Psoas muscle (tissue), 8 donors: Measurements from ENCODE around the gene EIF3L. TPM values are rescaled to one million over a fixed set of nuclear protein-coding genes. Genes with fewer than 3 reads are reported as not detected.

Source experiments
- ATAC-seq, 4 donors: fragments of 200-7000 bp; cut with Tn5 transposase; one replicate each; pipeline ENCODE4 v1.9.1; 2020; ENCODE audit warnings: moderate library complexity in 3 of 4, mild to moderate bottlenecking in 2 of 4
- DNase-seq, 2 donors: peaks; one replicate each; pipeline ENCODE4 v3.0.0-alpha.2; 2020
- H3K27ac ChIP-seq: fragments of 200-600 bp; one replicate; pipeline ENCODE4 v1.8.0; 2022
- H3K27me3 ChIP-seq, 3 donors: fragments of 200-600 bp in 1 of 3; one replicate each; pipeline versions ENCODE4 v1.6.1 to v1.8.0; 2013 to 2022; ENCODE audit warnings: low read length in 2 of 3, mild to moderate bottlenecking in 2 of 3, moderate library complexity in 1 of 3; ENCODE audit not compliant: insufficient read depth in 3 of 3
- H3K36me3 ChIP-seq, 2 donors: fragments of 200-600 bp in 1 of 2; one replicate each; pipeline versions ENCODE4 v1.6.1 to v1.8.0; 2013 to 2022; ENCODE audit warnings: low read depth in 1 of 2, mild to moderate bottlenecking in 1 of 2, moderate library complexity in 1 of 2; ENCODE audit not compliant: insufficient read depth in 1 of 2
- H3K4me1 ChIP-seq: fragments of 200-600 bp; one replicate; pipeline ENCODE4 v1.8.0; 2022
- H3K4me3 ChIP-seq: fragments of 200-600 bp; one replicate; pipeline ENCODE4 v1.8.0; 2022; ENCODE audit warnings: mild to moderate bottlenecking
- H3K9me3 ChIP-seq: fragments of 200-600 bp; one replicate; pipeline ENCODE4 v1.8.0; 2022
- WGBS, 3 donors: extraction: QIAGEN DNeasy Blood & Tissue Kit; methylation state at CpG; one replicate each; pipeline versions ENCODE4 v1.1.6 to v1.1.7; 2013; 5-methylcytosine and 5-hydroxymethylcytosine counted together
- intact Hi-C, 2 donors: fragments of 100-400 bp; cut with DNase I; formaldehyde crosslinking; loops; one replicate each; pipeline versions ENCODE4 v1.11.0 to v1.14.2; 2022
- polyA plus RNA-seq, 3 donors: library from polyadenylated mRNA; stranded (reverse); fragments of 200-250 nt; gene quantifications; one replicate each; pipeline ENCODE4 v1.2.3, GENCODE V29; 2013
- total RNA-seq, 4 donors: library from RNA; stranded (reverse); fragmentation: NEBNext Ultra II Directional in 2 of 4; extraction: Animal tissue kit (Norgen Biotek cat#: 25700) in 2 of 4; gene quantifications; one replicate each; pipeline versions ENCODE4 v1.2.1 to v1.2.4, GENCODE V29; 2021 to 2023
- TF ChIP-seq, protein P1 (sequence below): fragments of 200-600 bp; IDR thresholded peaks from one replicate; pipeline ENCODE4 v1.8.0; 2022; ENCODE audit warnings: antibody characterized with exemption
- donor health status: healthy with polysubstance abuse.
- donor health status: DM: no; HTN: no; CAD: no; lungs with moderate emphysema.
- donor health status: Bipolar disorder and iron deficiency.
- donor health status: healthy.
- donor health status: DM: yes; HTN: yes; CAD: no.
- donor health status: DM: no; HTN: no; CAD: no.
- donor health status: DM: no; HTN: no; CAD: no.
- donor health status: DM: yes; HTN: yes; CAD: no.

The EIF3L gene
- total and polyA plus RNA-seq, 7 donors: 265 to 483 (median 369) TPM

DNA sequence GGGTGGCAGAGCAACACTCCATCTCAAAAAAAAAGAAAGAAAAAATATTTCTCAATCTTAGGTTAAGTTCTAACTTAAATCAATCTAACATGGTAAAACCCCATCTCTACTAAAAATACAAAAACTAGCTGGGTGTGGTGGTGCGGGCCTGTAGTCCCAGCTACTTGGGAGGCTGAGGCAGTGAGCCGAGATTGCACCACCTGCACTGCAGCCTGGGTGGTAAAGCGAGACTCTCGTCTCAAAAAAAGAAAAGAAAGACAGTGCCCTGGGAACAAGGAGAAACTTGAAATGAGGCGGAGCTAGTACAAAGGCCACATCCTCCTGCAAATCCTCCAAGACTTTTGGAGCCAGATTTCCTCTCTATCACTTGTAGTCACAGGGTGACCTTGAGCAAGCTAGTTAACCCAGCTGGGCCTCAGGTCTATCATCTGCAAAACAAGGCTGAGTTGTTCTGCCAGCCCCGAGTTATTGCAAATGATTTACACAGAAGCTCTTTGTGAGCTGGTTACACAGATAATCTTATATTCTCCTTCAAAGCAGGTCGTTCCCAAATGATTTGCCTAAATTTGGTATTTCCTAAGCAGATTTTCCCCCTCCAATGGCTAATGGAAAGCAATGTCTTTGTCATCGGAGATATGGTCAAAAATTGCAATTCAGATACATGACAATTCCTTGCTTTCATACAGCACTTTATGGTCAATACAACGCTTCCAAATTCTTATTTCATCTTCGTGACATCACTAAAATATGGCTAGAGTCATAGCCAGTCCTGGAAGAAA is 7.0 kb upstream of the EIF3L start:
- ATAC-seq: no peak
- Histone ChIP-seq H3K4me3 (peak overlapping the region; percentile 77), H3K36me3 (peaks cover 0 to 35% of the 10 kb centered on the region in 2 donors), H3K27me3 (no peaks in the 10 kb centered on the region), H3K4me1 (peaks cover 17% of the 10 kb centered on the region), H3K27ac (no peak overlapping the region), H3K9me3 (no peaks in the 10 kb centered on the region)
- TF ChIP-seq, protein P1, sequence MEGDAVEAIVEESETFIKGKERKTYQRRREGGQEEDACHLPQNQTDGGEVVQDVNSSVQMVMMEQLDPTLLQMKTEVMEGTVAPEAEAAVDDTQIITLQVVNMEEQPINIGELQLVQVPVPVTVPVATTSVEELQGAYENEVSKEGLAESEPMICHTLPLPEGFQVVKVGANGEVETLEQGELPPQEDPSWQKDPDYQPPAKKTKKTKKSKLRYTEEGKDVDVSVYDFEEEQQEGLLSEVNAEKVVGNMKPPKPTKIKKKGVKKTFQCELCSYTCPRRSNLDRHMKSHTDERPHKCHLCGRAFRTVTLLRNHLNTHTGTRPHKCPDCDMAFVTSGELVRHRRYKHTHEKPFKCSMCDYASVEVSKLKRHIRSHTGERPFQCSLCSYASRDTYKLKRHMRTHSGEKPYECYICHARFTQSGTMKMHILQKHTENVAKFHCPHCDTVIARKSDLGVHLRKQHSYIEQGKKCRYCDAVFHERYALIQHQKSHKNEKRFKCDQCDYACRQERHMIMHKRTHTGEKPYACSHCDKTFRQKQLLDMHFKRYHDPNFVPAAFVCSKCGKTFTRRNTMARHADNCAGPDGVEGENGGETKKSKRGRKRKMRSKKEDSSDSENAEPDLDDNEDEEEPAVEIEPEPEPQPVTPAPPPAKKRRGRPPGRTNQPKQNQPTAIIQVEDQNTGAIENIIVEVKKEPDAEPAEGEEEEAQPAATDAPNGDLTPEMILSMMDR: no peak
- no peak for DNase-seq
- WGBS, 3 donors: 85 to 86% (median 85%) methylated on average over 10 of the region's 10 CpGs
- intact Hi-C loops: no loop called here

DNA sequence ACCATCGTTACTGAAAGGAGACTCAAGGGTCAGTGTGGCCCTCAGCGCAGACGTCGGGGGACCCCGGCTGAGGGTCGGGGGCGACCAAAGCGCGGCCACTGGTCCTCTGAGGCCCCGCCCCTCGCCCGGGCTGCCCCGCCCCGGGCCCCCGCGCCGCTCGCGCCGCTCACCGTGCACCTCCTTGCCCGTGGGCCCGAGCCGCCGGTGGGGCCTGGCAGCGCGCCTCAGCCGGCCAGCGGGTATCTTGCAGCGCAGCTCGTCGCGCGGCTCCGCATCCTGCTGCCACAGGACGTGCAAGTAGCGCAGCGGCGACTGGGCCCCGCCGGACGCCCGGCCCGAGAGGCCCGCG is 5.5 kb upstream of the EIF3L start:
- H3K4me3 ChIP-seq: peak overlapping the region; percentile 77
- DNase-seq: peak; percentile 56 to 78
- H3K9me3 ChIP-seq: no peaks in the 10 kb centered on the region
- H3K27ac ChIP-seq: peak overlapping the region; percentile 85
- no peaks in the 10 kb centered on the region for H3K27me3 ChIP-seq
- ATAC-seq: peak; percentile 26 to 55 (median 44)
- WGBS, 3 donors: 0% methylated on average over 28 to 46 of the region's 46 CpGs
- TF ChIP-seq, protein P1: no peak
- peaks cover 0 to 20% of the 10 kb centered on the region in 2 donors for H3K36me3 ChIP-seq
- intact Hi-C loops: no loop called here
- H3K4me1 ChIP-seq: peaks cover 17% of the 10 kb centered on the region

DNA sequence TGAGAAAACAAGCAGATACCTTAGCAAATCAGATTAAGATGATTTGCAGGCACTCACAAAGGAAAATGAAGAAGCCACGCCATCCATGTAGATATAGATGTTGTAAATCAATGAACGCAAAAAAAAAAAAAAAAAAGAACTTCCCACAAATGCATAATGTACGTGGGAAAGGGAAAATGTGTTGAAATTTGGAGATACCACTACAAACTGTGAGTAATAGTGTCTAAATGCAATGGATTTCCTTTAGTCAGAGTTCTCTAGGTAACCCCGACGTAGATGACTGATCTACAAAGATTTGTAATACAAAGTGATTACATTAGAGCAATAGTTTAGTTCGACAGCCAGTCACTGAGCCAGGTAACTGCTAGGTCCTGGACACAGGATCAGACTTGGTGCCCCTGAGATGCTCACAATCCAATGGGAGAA is 4.3 kb upstream of the EIF3L start:
- 90 to 92% (median 91%) methylated on average over 6 of the region's 6 CpGs for WGBS, 3 donors
- no peak for DNase-seq
- TF ChIP-seq, protein P1: no peak

DNA sequence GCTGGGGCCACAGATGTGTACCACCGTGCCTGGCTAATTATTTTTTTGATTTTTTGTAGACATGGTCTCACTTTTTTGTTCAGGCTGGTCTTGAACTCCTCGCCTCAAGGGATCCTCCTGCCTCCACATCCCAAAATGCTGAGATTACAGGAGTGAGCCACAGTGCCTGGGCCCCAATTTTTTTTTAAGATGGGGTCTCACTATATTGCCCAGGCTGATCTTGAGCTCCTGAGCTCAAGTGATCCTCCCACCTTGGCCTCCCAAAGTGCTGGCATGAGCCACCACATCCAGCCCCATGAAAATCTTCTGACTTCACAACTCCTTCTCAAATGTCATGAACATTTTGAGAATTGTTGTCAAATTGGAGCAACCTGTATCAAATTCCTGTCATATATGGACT is 2.8 kb upstream of the EIF3L start:
- intact Hi-C loops: no loop called here
- Histone ChIP-seq H3K36me3 (peaks cover 3 to 13% of the 10 kb centered on the region in 2 donors), H3K27me3 (no peaks in the 10 kb centered on the region), H3K4me1 (peaks cover 26% of the 10 kb centered on the region), H3K9me3 (no peaks in the 10 kb centered on the region), H3K4me3 (no peak overlapping the region), H3K27ac (no peak overlapping the region)
- DNase-seq (no peak), ATAC-seq (no peak)
- TF ChIP-seq, protein P1: no peak
- 91 to 93% (median 93%) methylated on average over 2 of the region's 2 CpGs for WGBS, 3 donors

More for the DNA sequence above, 4.3 kb upstream of the EIF3L start:
- Histone ChIP-seq H3K27me3 (no peaks in the 10 kb centered on the region), H3K27ac (peak overlapping the region; percentile 85), H3K9me3 (no peaks in the 10 kb centered on the region), H3K36me3 (peaks cover 0 to 8% of the 10 kb centered on the region in 2 donors), H3K4me1 (peaks cover 18% of the 10 kb centered on the region), H3K4me3 (peak overlapping the region; percentile 77)
- intact Hi-C loops: no loop called here
- no peak for ATAC-seq
